Measurements from ENCODE around the gene NDUFS4.

DNA sequence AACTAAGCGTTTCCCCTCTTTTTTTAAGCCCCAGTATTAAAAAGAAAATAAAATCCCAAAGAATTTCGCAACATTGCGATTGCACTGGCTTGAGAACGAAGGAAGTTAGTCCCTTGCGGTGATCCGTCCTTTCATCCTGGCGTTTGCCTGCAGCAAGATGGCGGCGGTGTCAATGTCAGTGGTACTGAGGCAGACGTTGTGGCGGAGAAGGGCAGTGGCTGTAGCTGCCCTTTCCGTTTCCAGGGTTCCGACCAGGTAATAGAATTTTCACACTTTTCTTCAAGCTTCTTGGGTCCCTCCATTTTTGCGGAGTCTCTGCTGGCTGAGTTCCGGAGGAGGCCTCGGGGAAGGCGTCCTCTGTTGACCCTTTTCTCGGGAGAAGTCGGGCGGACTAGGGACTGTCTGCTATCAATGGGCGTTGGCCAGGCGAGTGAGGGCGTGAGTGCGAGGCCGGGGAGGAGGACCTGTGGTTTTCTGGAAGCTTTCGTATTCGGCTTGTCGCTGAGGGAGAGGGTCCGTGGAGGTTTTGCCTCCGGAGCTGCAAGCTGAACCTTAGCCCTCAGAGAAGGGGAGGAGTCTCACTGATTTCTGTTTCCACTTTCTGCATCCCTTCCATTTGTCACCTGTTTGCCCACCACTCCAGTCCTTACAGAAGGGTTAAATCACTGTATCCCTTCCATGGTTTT, at the start of gene NDUFS4:
- TF ChIP-seq, protein P1, sequence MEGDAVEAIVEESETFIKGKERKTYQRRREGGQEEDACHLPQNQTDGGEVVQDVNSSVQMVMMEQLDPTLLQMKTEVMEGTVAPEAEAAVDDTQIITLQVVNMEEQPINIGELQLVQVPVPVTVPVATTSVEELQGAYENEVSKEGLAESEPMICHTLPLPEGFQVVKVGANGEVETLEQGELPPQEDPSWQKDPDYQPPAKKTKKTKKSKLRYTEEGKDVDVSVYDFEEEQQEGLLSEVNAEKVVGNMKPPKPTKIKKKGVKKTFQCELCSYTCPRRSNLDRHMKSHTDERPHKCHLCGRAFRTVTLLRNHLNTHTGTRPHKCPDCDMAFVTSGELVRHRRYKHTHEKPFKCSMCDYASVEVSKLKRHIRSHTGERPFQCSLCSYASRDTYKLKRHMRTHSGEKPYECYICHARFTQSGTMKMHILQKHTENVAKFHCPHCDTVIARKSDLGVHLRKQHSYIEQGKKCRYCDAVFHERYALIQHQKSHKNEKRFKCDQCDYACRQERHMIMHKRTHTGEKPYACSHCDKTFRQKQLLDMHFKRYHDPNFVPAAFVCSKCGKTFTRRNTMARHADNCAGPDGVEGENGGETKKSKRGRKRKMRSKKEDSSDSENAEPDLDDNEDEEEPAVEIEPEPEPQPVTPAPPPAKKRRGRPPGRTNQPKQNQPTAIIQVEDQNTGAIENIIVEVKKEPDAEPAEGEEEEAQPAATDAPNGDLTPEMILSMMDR (IDR thresholded peaks at IDR 0.05): no peak
- no peak for TF ChIP-seq POLR2A (IDR thresholded peaks at IDR 0.05)

Data from prostate gland (tissue), 2 donors.